LNCAP (cell line): ENCODE data around the gene INHBC.
A peak's percentile ranks its signal among the peaks of the same experiment; 100 is the strongest.

Source experiments
- CTCF ChIP-seq: fragments of 450-650 bp; IDR thresholded peaks from 2 replicates; pipeline ENCODE4 v1.5.1; 2017; ENCODE audit warnings: mild to moderate bottlenecking

Gene INHBC

GRCh38 chr12:57459750-57460467 is 25.3 kb downstream of the INHBC start, which contains the start of gene GLI1:
TSS of gene GLI1 (plus strand) at chr12:57459785. CDS start at chr12:57463692, 3,907 bp downstream.
- no peak for TF ChIP-seq CTCF

GRCh38 chr12:57460468-57460784 is 25.8 kb downstream of the INHBC start:
- no peak for TF ChIP-seq CTCF

GRCh38 chr12:57460841-57461275 is 26.3 kb downstream of the INHBC start:
- no peak for TF ChIP-seq CTCF

- no peak for TF ChIP-seq CTCF
Measured at GRCh38 chr12:57461276-57461916, 26.8 kb downstream of the INHBC start.

GRCh38 chr12:57461917-57462250 is 27.3 kb downstream of the INHBC start:
- no peak for TF ChIP-seq CTCF

- TF ChIP-seq CTCF = peak; percentile 97
Measured at GRCh38 chr12:57462251-57462911, 27.8 kb downstream of the INHBC start.

- no peak; the same call in 1 of the 2 replicates for TF ChIP-seq CTCF
Measured at GRCh38 chr12:57462912-57463253, 28.3 kb downstream of the INHBC start.
